Mesenchymal stem cell (in vitro differentiated cells and primary cell): ENCODE data around the gene PCGF5.
A peak's percentile ranks its signal among the peaks of the same experiment; 100 is the strongest.

ENCODE experiments used
- DNase-seq: peaks from one replicate; pipeline ENCODE4 v3.0.0-alpha.2; 2013
- H2AFZ ChIP-seq: one replicate; pipeline ENCODE4 v1.6.1; 2013; ENCODE audit warnings: low read depth, mild to moderate bottlenecking, control low read depth, inconsistent platforms, low read length, moderate library complexity
- H2AK5ac ChIP-seq: 2 replicates; pipeline ENCODE4 v1.6.1; 2013; ENCODE audit warnings: low read length, moderate library complexity, mild to moderate bottlenecking, inconsistent platforms; ENCODE audit not compliant: severe bottlenecking
- H2BK120ac ChIP-seq: one replicate; pipeline ENCODE4 v1.6.1; 2013; ENCODE audit warnings: low read depth, mild to moderate bottlenecking, inconsistent platforms, low read length, moderate library complexity
- H2BK12ac ChIP-seq, 2 experiments: one replicate each; pipeline ENCODE4 v1.6.1; 2013; ENCODE audit warnings: inconsistent platforms in 2 of 2, low read length in 2 of 2, mild to moderate bottlenecking in 2 of 2, moderate library complexity in 2 of 2, control low read depth in 1 of 2
- H2BK15ac ChIP-seq: one replicate; pipeline ENCODE4 v1.6.1; 2013; ENCODE audit warnings: mild to moderate bottlenecking, low read depth, inconsistent platforms; ENCODE audit not compliant: poor library complexity, severe bottlenecking
- H2BK5ac ChIP-seq: 2 replicates; pipeline ENCODE4 v1.6.1; 2013; ENCODE audit warnings: low read depth, mild to moderate bottlenecking, low read length, control low read depth, inconsistent platforms; ENCODE audit not compliant: poor library complexity, severe bottlenecking
- H3K14ac ChIP-seq, 2 experiments: one replicate each; pipeline ENCODE4 v1.6.1; 2013; ENCODE audit warnings: inconsistent platforms in 2 of 2, low read length in 2 of 2, control low read depth in 1 of 2, mild to moderate bottlenecking in 1 of 2, moderate library complexity in 1 of 2
- H3K18ac ChIP-seq, 2 experiments: one replicate each; pipeline ENCODE4 v1.6.1; 2013; ENCODE audit warnings: inconsistent platforms in 2 of 2, low read length in 2 of 2, control low read depth in 1 of 2, low read depth in 1 of 2, mild to moderate bottlenecking in 1 of 2
- H3K23ac ChIP-seq, 2 experiments: one replicate each; pipeline ENCODE4 v1.6.1; 2013; ENCODE audit warnings: inconsistent platforms in 2 of 2, low read length in 2 of 2, mild to moderate bottlenecking in 2 of 2, moderate library complexity in 2 of 2, control low read depth in 1 of 2
- H3K27ac ChIP-seq: 2 replicates; pipeline ENCODE4 v1.5.1; 2013; ENCODE audit warnings: mild to moderate bottlenecking, moderate library complexity, low read length, control low read depth, inconsistent platforms; ENCODE audit not compliant: poor library complexity, severe bottlenecking
- H3K27me3 ChIP-seq, 2 experiments: 2 replicates each; pipeline versions ENCODE4 v1.6.1 to v1.7.0; 2013; ENCODE audit warnings: low read length in 2 of 2, mild to moderate bottlenecking in 2 of 2, moderate library complexity in 2 of 2, control low read depth in 1 of 2, inconsistent platforms in 1 of 2; ENCODE audit not compliant: control insufficient read depth in 1 of 2, insufficient read depth in 1 of 2
- H3K36me3 ChIP-seq, 2 experiments: 2 replicates each; pipeline versions ENCODE4 v1.6.1 to v1.7.0; 2013; ENCODE audit warnings: low read length in 2 of 2, control low read depth in 1 of 2, inconsistent platforms in 1 of 2, low read depth in 1 of 2, mild to moderate bottlenecking in 1 of 2; ENCODE audit not compliant: insufficient read depth in 2 of 2, control insufficient read depth in 1 of 2
- H3K4ac ChIP-seq, 2 experiments: one replicate each; pipeline ENCODE4 v1.6.1; 2013; ENCODE audit warnings: inconsistent platforms in 2 of 2, low read length in 2 of 2, mild to moderate bottlenecking in 2 of 2, moderate library complexity in 2 of 2, control low read depth in 1 of 2, low read depth in 1 of 2
- H3K4me1 ChIP-seq: 2 replicates; pipeline ENCODE4 v1.6.1; 2013; ENCODE audit warnings: low read depth, low read length, control low read depth; ENCODE audit not compliant: control insufficient read depth, insufficient read depth
- H3K4me2 ChIP-seq: 2 replicates; pipeline ENCODE4 v1.6.1; 2013; ENCODE audit warnings: low read length, mild to moderate bottlenecking, inconsistent platforms; ENCODE audit not compliant: poor library complexity, severe bottlenecking
- H3K4me3 ChIP-seq, 2 experiments: 2 replicates each; pipeline versions ENCODE4 v1.5.1 to v1.7.0; 2013; ENCODE audit warnings: low read length in 2 of 2, mild to moderate bottlenecking in 2 of 2, control low read depth in 1 of 2, low read depth in 1 of 2; ENCODE audit not compliant: insufficient read depth in 1 of 2
- H3K79me1 ChIP-seq: replicated peaks from 2 replicates; pipeline ENCODE4 v1.6.1; 2013; ENCODE audit warnings: mild to moderate bottlenecking, control low read depth, low read length, inconsistent platforms; ENCODE audit not compliant: poor library complexity, severe bottlenecking
- H3K9ac ChIP-seq: 2 replicates; pipeline ENCODE4 v1.7.0; 2013; ENCODE audit warnings: mild to moderate bottlenecking, low read length, moderate library complexity
- H3K9me3 ChIP-seq: 2 replicates; pipeline ENCODE4 v1.7.0; 2013; ENCODE audit warnings: mild to moderate bottlenecking, low read length; ENCODE audit not compliant: control insufficient read depth
- H4K8ac ChIP-seq: one replicate; pipeline ENCODE4 v1.6.1; 2013; ENCODE audit warnings: inconsistent platforms, mild to moderate bottlenecking, low read length, moderate library complexity
- H4K91ac ChIP-seq: one replicate; pipeline ENCODE4 v1.6.1; 2013; ENCODE audit warnings: mild to moderate bottlenecking, low read length, inconsistent platforms
- WGBS: methylation state at CpG from one replicate; pipeline ENCODE4 v1.1.7; 2013; ENCODE audit warnings: mixed read lengths; 5-methylcytosine and 5-hydroxymethylcytosine counted together

PCGF5 gene

DNA sequence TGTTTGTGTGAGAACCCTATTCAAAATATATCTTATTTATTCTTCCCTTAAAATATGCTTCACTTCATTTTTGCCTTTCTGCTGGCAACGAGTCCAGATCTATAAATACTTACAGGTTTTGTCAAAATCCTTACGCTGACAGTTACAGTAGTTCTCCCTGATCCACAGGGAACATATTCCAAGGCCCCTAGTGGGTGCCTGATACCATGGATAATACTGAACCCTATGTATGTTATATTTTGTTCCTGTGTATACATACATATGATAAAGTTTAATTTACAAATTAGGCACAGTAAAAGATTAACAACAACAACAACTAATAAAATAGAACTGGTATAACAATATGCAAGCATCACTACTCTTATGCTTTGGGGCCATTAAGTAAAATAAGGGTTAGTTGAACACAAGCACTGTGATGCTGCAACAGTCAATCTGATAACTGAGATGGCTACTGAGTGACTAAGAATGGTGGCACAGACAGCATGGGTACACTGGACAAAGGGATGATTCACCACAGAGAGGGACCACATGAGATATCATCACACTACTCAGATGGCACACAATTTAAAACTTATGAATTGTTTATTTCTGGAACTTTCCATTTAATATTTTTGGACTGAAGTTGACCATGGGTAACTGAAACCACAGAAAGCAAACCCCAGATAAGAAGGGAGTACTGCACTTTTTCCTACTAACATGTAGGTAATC is 29.4 kb upstream of the PCGF5 start:
- Histone ChIP-seq H3K4ac (no peak overlapping the region), H2AFZ (no peak overlapping the region), H3K14ac (no peak overlapping the region), H3K4me2 (no peak overlapping the region), H2AK5ac (no peak overlapping the region), H3K4me1 (no peaks in the 10 kb centered on the region), H2BK5ac (no peak overlapping the region), H3K79me1 (peaks cover 6% of the 10 kb centered on the region), H3K36me3 (no peaks in the 10 kb centered on the region), H2BK120ac (no peak overlapping the region), H3K9me3 (no peaks in the 10 kb centered on the region), H3K23ac (no peak overlapping the region), H3K27me3 (no peaks in the 10 kb centered on the region), H2BK12ac (no peak overlapping the region), H3K4me3 (no peak overlapping the region), H3K27ac (no peak overlapping the region), H4K91ac (no peak overlapping the region), H2BK15ac (no peak overlapping the region), H4K8ac (no peak overlapping the region), H3K18ac (no peak overlapping the region), H3K9ac (peak overlapping the region; percentile 62)
- DNase-seq = peak; percentile 56
- WGBS = 75% methylated on average over 1 of the region's 2 CpGs

DNA sequence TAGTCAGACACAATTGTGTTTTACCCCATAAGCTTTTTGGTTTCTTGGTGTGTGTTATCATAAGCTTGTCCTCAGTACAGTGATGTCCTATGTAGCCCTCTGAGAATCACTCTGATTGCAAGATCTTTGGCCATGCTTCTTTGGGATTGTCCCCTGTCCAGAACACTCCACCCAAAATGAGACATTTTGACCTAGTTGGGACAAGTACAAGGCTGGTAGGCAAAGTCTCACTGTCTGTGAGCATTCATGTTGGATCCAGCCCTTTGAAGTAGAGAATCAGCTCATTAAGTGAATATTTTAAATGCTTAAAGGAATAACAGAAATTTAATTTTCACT is 28.9 kb upstream of the PCGF5 start:
- H2BK12ac ChIP-seq = no peak overlapping the region
- no peak overlapping the region for H3K4ac ChIP-seq
- H3K27me3 ChIP-seq = no peaks in the 10 kb centered on the region
- H4K91ac ChIP-seq = no peak overlapping the region
- H2AFZ ChIP-seq = no peak overlapping the region
- no peak overlapping the region for H3K14ac ChIP-seq
- H3K18ac ChIP-seq = no peak overlapping the region
- H2AK5ac ChIP-seq = no peak overlapping the region
- H3K27ac ChIP-seq = no peak overlapping the region
- H4K8ac ChIP-seq = no peak overlapping the region
- H3K4me2 ChIP-seq = no peak overlapping the region
- peak overlapping the region; percentile 5 for H3K9ac ChIP-seq
- no peak overlapping the region for H3K4me3 ChIP-seq
- H3K79me1 ChIP-seq = peaks cover 6% of the 10 kb centered on the region
- H2BK15ac ChIP-seq = no peak overlapping the region
- no peaks in the 10 kb centered on the region for H3K9me3 ChIP-seq
- H3K36me3 ChIP-seq = no peaks in the 10 kb centered on the region
- H3K4me1 ChIP-seq = no peaks in the 10 kb centered on the region
- H2BK5ac ChIP-seq = no peak overlapping the region
- no peak for DNase-seq
- H2BK120ac ChIP-seq = no peak overlapping the region
- no peak overlapping the region for H3K23ac ChIP-seq

DNA sequence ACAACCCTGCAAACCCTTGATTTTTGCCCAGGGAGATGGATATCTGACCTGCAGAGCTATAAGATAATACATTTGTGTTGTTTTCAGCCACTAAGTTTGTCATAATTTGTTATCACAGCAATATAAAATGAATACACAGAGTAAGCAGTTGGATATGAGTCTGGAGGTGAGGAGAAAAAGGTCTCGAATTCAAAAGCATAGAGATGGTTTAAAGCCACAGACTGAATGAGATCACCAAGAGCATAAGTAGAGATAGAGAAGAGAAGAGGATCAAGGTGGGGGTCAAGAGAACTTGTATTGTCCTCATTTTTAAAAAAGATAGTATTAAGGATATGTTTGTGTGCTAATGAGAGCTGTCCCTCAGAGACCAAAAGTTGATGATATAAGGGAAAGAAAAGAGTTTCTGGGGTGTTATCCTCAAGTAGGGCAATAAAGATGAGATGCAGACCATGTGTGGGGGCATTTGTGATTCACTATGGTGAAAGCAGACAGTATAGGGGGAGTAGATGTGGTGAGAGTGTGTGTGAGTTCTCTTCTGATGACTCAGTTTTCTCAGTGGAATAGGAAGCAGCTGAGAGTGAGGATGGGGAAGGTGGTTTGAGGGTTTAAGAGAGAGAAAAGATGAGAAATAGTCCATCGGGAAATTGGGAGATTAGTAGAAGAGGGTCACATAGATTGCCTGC is 25.8 kb upstream of the PCGF5 start:
- Histone ChIP-seq H2BK5ac (no peak overlapping the region), H3K4me2 (no peak overlapping the region), H3K9ac (no peak overlapping the region), H3K18ac (no peak overlapping the region), H3K14ac (no peak overlapping the region), H3K79me1 (peaks cover 11% of the 10 kb centered on the region), H3K4me3 (no peak overlapping the region), H2AFZ (no peak overlapping the region), H2BK15ac (no peak overlapping the region), H3K36me3 (no peaks in the 10 kb centered on the region), H2AK5ac (no peak overlapping the region), H2BK120ac (no peak overlapping the region), H3K27ac (no peak overlapping the region), H4K91ac (no peak overlapping the region), H3K23ac (no peak overlapping the region), H3K4ac (no peak overlapping the region), H3K27me3 (no peaks in the 10 kb centered on the region), H4K8ac (no peak overlapping the region), H3K9me3 (no peaks in the 10 kb centered on the region), H2BK12ac (no peak overlapping the region), H3K4me1 (no peaks in the 10 kb centered on the region)
- 37% methylated on average over 2 of the region's 2 CpGs for WGBS
- DNase-seq = peak; percentile 42

DNA sequence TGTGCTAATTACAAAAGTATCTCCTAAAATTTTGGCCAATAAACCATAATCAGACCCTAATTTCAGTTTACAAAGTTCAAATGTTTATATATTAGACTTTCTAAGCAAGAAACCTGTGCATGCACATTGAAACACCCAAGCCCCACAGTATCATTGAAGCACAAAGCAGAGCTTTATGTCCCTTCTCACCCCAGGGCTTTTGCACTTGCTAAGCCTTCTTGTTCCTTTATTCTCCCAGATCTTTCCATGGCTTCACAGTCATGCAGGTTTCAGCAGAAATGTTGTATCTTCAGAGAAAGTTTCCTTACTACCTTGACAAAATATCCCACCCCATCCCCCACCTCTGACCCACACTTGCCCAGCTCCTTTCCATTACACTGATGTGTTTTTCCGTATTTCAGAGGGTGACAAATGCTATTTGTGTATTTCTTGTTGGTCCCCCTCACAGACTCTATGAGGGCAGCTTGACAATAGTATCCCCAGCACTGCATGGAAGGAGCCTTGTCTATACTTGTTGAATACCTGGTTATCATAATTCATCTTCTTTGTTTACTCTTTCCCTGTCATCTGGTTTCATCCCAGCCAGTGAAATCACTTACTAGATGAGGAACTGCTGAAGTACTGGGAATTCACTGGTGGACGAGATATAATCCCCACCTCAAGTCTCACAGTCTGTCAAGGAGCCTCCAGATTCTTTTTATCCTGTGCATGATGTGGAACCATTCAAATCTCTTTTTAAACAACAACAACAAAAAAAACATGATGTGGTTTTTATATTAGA is 24.0 kb upstream of the PCGF5 start:
- Histone ChIP-seq H2BK12ac (no peak overlapping the region), H2AK5ac (no peak overlapping the region), H4K8ac (no peak overlapping the region), H2BK120ac (no peak overlapping the region), H3K9me3 (no peaks in the 10 kb centered on the region), H3K23ac (no peak overlapping the region), H2AFZ (no peak overlapping the region), H3K4me3 (no peak overlapping the region), H3K4me2 (peak overlapping the region; percentile 61), H2BK15ac (no peak overlapping the region), H3K14ac (no peak overlapping the region), H3K9ac (no peak overlapping the region), H3K27ac (no peak overlapping the region), H3K4me1 (no peaks in the 10 kb centered on the region), H3K18ac (peak overlapping the region in 1 of 2 experiments; percentile 15), H3K27me3 (no peaks in the 10 kb centered on the region), H3K79me1 (peaks cover 14% of the 10 kb centered on the region), H2BK5ac (no peak overlapping the region), H4K91ac (no peak overlapping the region), H3K4ac (no peak overlapping the region), H3K36me3 (no peaks in the 10 kb centered on the region)
- 83% methylated on average over 1 of the region's 2 CpGs for WGBS
- no peak for DNase-seq
